ENCODE results near the gene UBE2G2.

GRCh38 chr21:44810779-44811178 is 9.2 kb upstream of the UBE2G2 start:
- no peak for TF ChIP-seq CTCF (IDR thresholded peaks at IDR 0.05; ENCODE audit: poor library complexity, severe bottlenecking)
- TF ChIP-seq EZH2 (IDR thresholded peaks at IDR 0.05; ENCODE audit: borderline replicate concordance, insufficient read depth, low read length, poor library complexity, severe bottlenecking): no peak
- TF ChIP-seq REST (IDR thresholded peaks at IDR 0.05; ENCODE audit: borderline replicate concordance): no peak
- TF ChIP-seq SMC3 (conservative IDR thresholded peaks at IDR 0.05; ENCODE audit: poor library complexity): no peak
- TF ChIP-seq EP300 (conservative IDR thresholded peaks at IDR 0.05; ENCODE audit: poor library complexity, severe bottlenecking): no peak
- TF ChIP-seq RAD21 (conservative IDR thresholded peaks at IDR 0.05): no peak
- no peak for TF ChIP-seq MXI1 (conservative IDR thresholded peaks at IDR 0.05; ENCODE audit: poor library complexity, severe bottlenecking)
- no peak for TF ChIP-seq TAF1 (IDR thresholded peaks at IDR 0.05; ENCODE audit: low read depth)
- no peak for TF ChIP-seq POLR2AphosphoS5 (IDR thresholded peaks at IDR 0.05)

Data from neural cell (in vitro differentiated cells).